Measurements from ENCODE around the gene ARRB2.

GRCh38 chr17:4759776-4760236, 49.4 kb downstream of the ARRB2 start:
- TF ChIP-seq FOXP2 (optimal IDR thresholded peaks at IDR 0.05; ENCODE audit: borderline replicate concordance, extremely low read depth, extremely low read length, insufficient read depth) = no peak
- TF ChIP-seq REST (IDR thresholded peaks at IDR 0.05; ENCODE audit: insufficient read depth in 1 of 2, low read depth in 2 of 2, low read length in 2 of 2) = no peak
- no peak for TF ChIP-seq POLR2AphosphoS5 (IDR thresholded peaks at IDR 0.05; ENCODE audit: low read depth, low read length)
- TF ChIP-seq TAF1 (IDR thresholded peaks at IDR 0.05; ENCODE audit: borderline replicate concordance, insufficient read depth, low read length) = no peak
- TF ChIP-seq SIN3A (IDR thresholded peaks at IDR 0.05; ENCODE audit: borderline replicate concordance, insufficient read depth, low read length) = no peak

Measured in PFSK-1 (cell line).